Ishikawa (cell line): ENCODE results near the gene ACSL1.

Source experiments
- CEBPB ChIP-seq: IDR thresholded peaks from 2 replicates; pipeline ENCODE4 v1.6.1; 2012
- CREB1 ChIP-seq: IDR thresholded peaks from 2 replicates; pipeline ENCODE4 v1.6.1; 2012; ENCODE audit warnings: low read depth
- EGR1 ChIP-seq: IDR thresholded peaks from 2 replicates; pipeline ENCODE4 v1.6.1; 2012
- EP300 ChIP-seq: IDR thresholded peaks from 2 replicates; pipeline ENCODE4 v1.6.1; 2012; ENCODE audit warnings: borderline replicate concordance
- FOXM1 ChIP-seq: IDR thresholded peaks from 2 replicates; pipeline ENCODE4 v1.6.1; 2012; ENCODE audit warnings: low read depth, borderline replicate concordance
- MAX ChIP-seq: IDR thresholded peaks from 2 replicates; pipeline ENCODE4 v1.6.1; 2012
- NFIC ChIP-seq: IDR thresholded peaks from 2 replicates; pipeline ENCODE4 v1.6.1; 2012
- RAD21 ChIP-seq: IDR thresholded peaks from 2 replicates; pipeline ENCODE4 v1.6.1; 2012; ENCODE audit warnings: low read depth
- REST ChIP-seq: IDR thresholded peaks from 2 replicates; pipeline ENCODE4 v1.6.1; 2012; ENCODE audit warnings: low read depth, mild to moderate bottlenecking
- TAF1 ChIP-seq: IDR thresholded peaks from 2 replicates; pipeline ENCODE4 v1.6.1; 2012; ENCODE audit warnings: low read depth, mild to moderate bottlenecking
- TCF12 ChIP-seq: IDR thresholded peaks from 2 replicates; pipeline ENCODE4 v1.6.1; 2012; ENCODE audit warnings: low read depth
- TEAD4 ChIP-seq: IDR thresholded peaks from 2 replicates; pipeline ENCODE4 v1.6.1; 2012
- USF1 ChIP-seq: IDR thresholded peaks from 2 replicates; pipeline ENCODE4 v1.6.1; 2012
- YY1 ChIP-seq: IDR thresholded peaks from 2 replicates; pipeline ENCODE4 v1.6.1; 2012; ENCODE audit warnings: low read depth
- ZBTB7A ChIP-seq: IDR thresholded peaks from 2 replicates; pipeline ENCODE4 v1.6.1; 2012; ENCODE audit warnings: low read depth

Gene ACSL1

GRCh38 chr4:184851200-184851541 is 25.4 kb upstream of the ACSL1 start:
- TF ChIP-seq ZBTB7A (no peak), CEBPB (no peak), NFIC (no peak), REST (no peak), CREB1 (no peak), RAD21 (no peak), EP300 (no peak), TEAD4 (no peak), USF1 (no peak), FOXM1 (no peak), TCF12 (no peak), EGR1 (no peak), MAX (no peak), YY1 (no peak), TAF1 (no peak)

GRCh38 chr4:184850431-184851199 is 24.8 kb upstream of the ACSL1 start:
- no peak for TF ChIP-seq CREB1
- TF ChIP-seq YY1, result no peak
- no peak for TF ChIP-seq TAF1
- no peak for TF ChIP-seq FOXM1
- TF ChIP-seq REST, result no peak
- no peak for TF ChIP-seq ZBTB7A

- TF ChIP-seq RAD21 (no peak), REST (no peak)
These were observed 24.2 kb upstream of the ACSL1 start for GRCh38 chr4:184850018-184850417.

- TF ChIP-seq NFIC, result no peak
- no peak for TF ChIP-seq ZBTB7A
- no peak for TF ChIP-seq TEAD4
- no peak for TF ChIP-seq CREB1
- no peak for TF ChIP-seq TCF12
- TF ChIP-seq EP300, result no peak
- TF ChIP-seq TAF1, result no peak
- no peak for TF ChIP-seq CEBPB
- no peak for TF ChIP-seq EGR1
- TF ChIP-seq FOXM1, result no peak
- TF ChIP-seq YY1, result no peak
- no peak for TF ChIP-seq RAD21
- TF ChIP-seq USF1, result no peak
- no peak for TF ChIP-seq MAX
- no peak for TF ChIP-seq REST
These were observed 23.4 kb upstream of the ACSL1 start for GRCh38 chr4:184849185-184849584.
